ENCODE results near the gene ABTB2. TPM values are rescaled to one million over a fixed set of nuclear protein-coding genes. Genes with fewer than 3 reads are reported as not detected.

Gene ABTB2
- total and polyA plus RNA-seq, 4 donors: 0.73 to 3.3 (median 2.7) TPM

DNA sequence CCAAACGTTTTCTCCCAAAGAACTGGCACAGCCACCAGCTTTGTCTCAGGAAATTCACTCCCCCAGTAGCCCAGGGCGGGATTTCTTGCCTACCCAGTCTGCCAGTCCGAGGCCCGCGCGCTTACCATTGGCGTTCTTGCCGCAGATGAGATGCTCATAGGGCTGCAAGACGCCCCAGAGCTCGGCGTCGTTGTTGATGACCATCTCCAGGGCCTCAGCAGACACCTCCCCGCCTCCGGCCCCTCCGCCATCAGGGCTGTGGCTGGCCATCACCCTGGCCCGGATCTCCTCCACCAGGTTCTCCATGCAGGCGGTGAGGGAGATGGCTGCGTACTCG lies 1.3 kb downstream of the ABTB2 start:
- no peak for ATAC-seq (ENCODE audit: insufficient read depth, low FRiP score)
- H3K9me3 ChIP-seq (ENCODE audit: control insufficient read depth in 4 of 4, insufficient read depth in 3 of 4, low read length in 3 of 4): no peaks in the 10 kb centered on the region
- DNase-seq: peak; percentile 38 to 51 (median 41)
- 6 to 9% methylated on average over 19 of the region's 19 CpGs for WGBS, 2 donors
- peaks cover 4 to 33% (median 17%) of the 10 kb centered on the region in 5 donors for H3K4me1 ChIP-seq (ENCODE audit: control insufficient read depth in 5 of 5, insufficient read depth in 5 of 5, low read length in 5 of 5)
- TF ChIP-seq, protein P1, sequence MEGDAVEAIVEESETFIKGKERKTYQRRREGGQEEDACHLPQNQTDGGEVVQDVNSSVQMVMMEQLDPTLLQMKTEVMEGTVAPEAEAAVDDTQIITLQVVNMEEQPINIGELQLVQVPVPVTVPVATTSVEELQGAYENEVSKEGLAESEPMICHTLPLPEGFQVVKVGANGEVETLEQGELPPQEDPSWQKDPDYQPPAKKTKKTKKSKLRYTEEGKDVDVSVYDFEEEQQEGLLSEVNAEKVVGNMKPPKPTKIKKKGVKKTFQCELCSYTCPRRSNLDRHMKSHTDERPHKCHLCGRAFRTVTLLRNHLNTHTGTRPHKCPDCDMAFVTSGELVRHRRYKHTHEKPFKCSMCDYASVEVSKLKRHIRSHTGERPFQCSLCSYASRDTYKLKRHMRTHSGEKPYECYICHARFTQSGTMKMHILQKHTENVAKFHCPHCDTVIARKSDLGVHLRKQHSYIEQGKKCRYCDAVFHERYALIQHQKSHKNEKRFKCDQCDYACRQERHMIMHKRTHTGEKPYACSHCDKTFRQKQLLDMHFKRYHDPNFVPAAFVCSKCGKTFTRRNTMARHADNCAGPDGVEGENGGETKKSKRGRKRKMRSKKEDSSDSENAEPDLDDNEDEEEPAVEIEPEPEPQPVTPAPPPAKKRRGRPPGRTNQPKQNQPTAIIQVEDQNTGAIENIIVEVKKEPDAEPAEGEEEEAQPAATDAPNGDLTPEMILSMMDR (IDR thresholded peaks at IDR 0.05; ENCODE audit: control extremely low read depth, extremely low read depth): no peak
- H3K9ac ChIP-seq (ENCODE audit: insufficient read depth in 1 of 2, low read length in 2 of 2): no peak overlapping the region
- H3K36me3 ChIP-seq (ENCODE audit: control insufficient read depth in 4 of 4, insufficient read depth in 4 of 4, low read length in 4 of 4): no peaks in the 10 kb centered on the region
- peaks cover 0 to 13% (median 8%) of the 10 kb centered on the region in 3 donors for H3K27me3 ChIP-seq (ENCODE audit: control insufficient read depth in 3 of 3, insufficient read depth in 3 of 3, low read length in 2 of 3)
- H3K27ac ChIP-seq (ENCODE audit: low read depth in 1 of 2, low read length in 1 of 2): peak overlapping the region in 1 of 2 donors; percentile 87
- H3K4me3 ChIP-seq: peak overlapping the region; percentile 48

DNA sequence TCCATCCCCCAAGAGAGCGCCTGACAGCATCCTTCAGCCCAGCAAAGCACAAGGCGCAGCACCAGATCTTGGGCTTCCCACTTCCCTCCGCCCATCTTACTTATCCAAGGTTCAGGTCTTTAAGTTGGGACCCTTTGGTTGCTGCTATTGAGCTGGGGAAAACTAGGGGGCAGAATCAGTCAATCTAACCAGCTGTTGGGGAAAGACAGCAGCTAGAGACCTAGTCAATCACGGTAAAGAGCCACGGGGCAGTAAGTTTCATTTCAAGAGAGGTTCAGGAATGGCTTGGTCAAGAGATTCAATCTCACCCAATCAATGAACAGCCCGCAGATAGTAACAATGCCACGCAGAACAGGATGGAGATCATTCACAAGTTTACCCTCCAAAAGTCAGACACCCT lies 1.7 kb downstream of the ABTB2 start:
- ATAC-seq (ENCODE audit: insufficient read depth, low FRiP score) (no peak), DNase-seq (no peak)
- Histone ChIP-seq H3K36me3 (ENCODE audit: control insufficient read depth in 4 of 4, insufficient read depth in 4 of 4, low read length in 4 of 4) (no peaks in the 10 kb centered on the region), H3K9me3 (ENCODE audit: control insufficient read depth in 4 of 4, insufficient read depth in 3 of 4, low read length in 3 of 4) (no peaks in the 10 kb centered on the region), H3K27me3 (ENCODE audit: control insufficient read depth in 3 of 3, insufficient read depth in 3 of 3, low read length in 2 of 3) (peaks cover 0 to 13% (median 8%) of the 10 kb centered on the region in 3 donors), H3K4me1 (ENCODE audit: control insufficient read depth in 5 of 5, insufficient read depth in 5 of 5, low read length in 5 of 5) (peaks cover 4 to 33% (median 17%) of the 10 kb centered on the region in 5 donors), H3K27ac (ENCODE audit: low read depth in 1 of 2, low read length in 1 of 2) (no peak overlapping the region), H3K9ac (ENCODE audit: insufficient read depth in 1 of 2, low read length in 2 of 2) (no peak overlapping the region), H3K4me3 (no peak overlapping the region)
- TF ChIP-seq, protein P1 (IDR thresholded peaks at IDR 0.05; ENCODE audit: control extremely low read depth, extremely low read depth): no peak
- 38 to 44% methylated on average over 7 of the region's 7 CpGs for WGBS, 2 donors

DNA sequence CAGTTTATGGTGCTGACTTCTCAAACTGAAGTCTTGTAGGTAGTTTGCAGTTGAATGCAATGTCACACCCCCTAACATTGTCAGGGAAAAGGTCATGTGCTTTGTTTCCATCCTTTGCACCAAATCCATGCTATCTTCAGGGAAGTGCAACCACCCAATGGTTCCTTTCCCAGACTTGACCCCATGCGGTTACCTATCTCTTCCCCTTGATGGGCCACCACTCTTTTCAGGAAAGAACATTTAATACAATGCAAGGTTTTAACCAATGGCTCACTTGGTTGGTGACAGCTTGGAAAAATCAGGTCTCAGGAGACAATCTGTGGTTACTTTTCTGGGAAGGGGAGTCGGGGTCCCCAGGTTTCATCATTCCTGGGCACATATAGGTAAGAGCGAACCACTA lies 2.1 kb downstream of the ABTB2 start:
- no peaks in the 10 kb centered on the region for H3K36me3 ChIP-seq (ENCODE audit: control insufficient read depth in 4 of 4, insufficient read depth in 4 of 4, low read length in 4 of 4)
- 81 to 90% methylated on average over 3 of the region's 3 CpGs for WGBS, 2 donors
- no peak overlapping the region for H3K27ac ChIP-seq (ENCODE audit: low read depth in 1 of 2, low read length in 1 of 2)
- no peak overlapping the region for H3K4me3 ChIP-seq
- ATAC-seq (ENCODE audit: insufficient read depth, low FRiP score) (no peak), DNase-seq (no peak)
- H3K9me3 ChIP-seq (ENCODE audit: control insufficient read depth in 4 of 4, insufficient read depth in 3 of 4, low read length in 3 of 4): no peaks in the 10 kb centered on the region
- H3K9ac ChIP-seq (ENCODE audit: insufficient read depth in 1 of 2, low read length in 2 of 2): no peak overlapping the region
- peaks cover 4 to 33% (median 17%) of the 10 kb centered on the region in 5 donors for H3K4me1 ChIP-seq (ENCODE audit: control insufficient read depth in 5 of 5, insufficient read depth in 5 of 5, low read length in 5 of 5)
- TF ChIP-seq, protein P1 (IDR thresholded peaks at IDR 0.05; ENCODE audit: control extremely low read depth, extremely low read depth): no peak
- peaks cover 0 to 13% (median 8%) of the 10 kb centered on the region in 3 donors for H3K27me3 ChIP-seq (ENCODE audit: control insufficient read depth in 3 of 3, insufficient read depth in 3 of 3, low read length in 2 of 3)

- no peak for ATAC-seq (ENCODE audit: insufficient read depth, low FRiP score)
- H3K36me3 ChIP-seq (ENCODE audit: control insufficient read depth in 4 of 4, insufficient read depth in 4 of 4, low read length in 4 of 4): no peaks in the 10 kb centered on the region
- H3K4me3 ChIP-seq: no peak overlapping the region
- H3K27me3 ChIP-seq (ENCODE audit: control insufficient read depth in 3 of 3, insufficient read depth in 3 of 3, low read length in 2 of 3): peaks cover 0 to 13% (median 8%) of the 10 kb centered on the region in 3 donors
- H3K9ac ChIP-seq (ENCODE audit: insufficient read depth in 1 of 2, low read length in 2 of 2): no peak overlapping the region
- DNase-seq: no peak
- no peaks in the 10 kb centered on the region for H3K9me3 ChIP-seq (ENCODE audit: control insufficient read depth in 4 of 4, insufficient read depth in 3 of 4, low read length in 3 of 4)
- H3K4me1 ChIP-seq (ENCODE audit: control insufficient read depth in 5 of 5, insufficient read depth in 5 of 5, low read length in 5 of 5): peaks cover 4 to 33% (median 17%) of the 10 kb centered on the region in 5 donors
- TF ChIP-seq, protein P1 (IDR thresholded peaks at IDR 0.05; ENCODE audit: control extremely low read depth, extremely low read depth): no peak
- H3K27ac ChIP-seq (ENCODE audit: low read depth in 1 of 2, low read length in 1 of 2): no peak overlapping the region
These were observed 3.0 kb downstream of the ABTB2 start for GRCh38 chr11:34354782-34355181.
